ENCODE results near the gene SGPL1. TPM values are rescaled to one million over a fixed set of nuclear protein-coding genes. Genes with fewer than 3 reads are reported as not detected.

Gene SGPL1
- total RNA-seq, 3 donors from 2014 or later: 50.5 to 67.2 (median 55.5) TPM

- no peaks in the 10 kb centered on the region for H3K36me3 ChIP-seq (ENCODE audit: low read depth)
- H3K4me1 ChIP-seq (ENCODE audit: low read depth): no peaks in the 10 kb centered on the region
- intact Hi-C loops (cut with DNase I, micrococcal nuclease): no loop called here
- DNase-seq (no peak), ATAC-seq (no peak)
- no peak overlapping the region for H3K4me3 ChIP-seq
- H3K9me3 ChIP-seq: no peaks in the 10 kb centered on the region
- TF ChIP-seq, protein P1, sequence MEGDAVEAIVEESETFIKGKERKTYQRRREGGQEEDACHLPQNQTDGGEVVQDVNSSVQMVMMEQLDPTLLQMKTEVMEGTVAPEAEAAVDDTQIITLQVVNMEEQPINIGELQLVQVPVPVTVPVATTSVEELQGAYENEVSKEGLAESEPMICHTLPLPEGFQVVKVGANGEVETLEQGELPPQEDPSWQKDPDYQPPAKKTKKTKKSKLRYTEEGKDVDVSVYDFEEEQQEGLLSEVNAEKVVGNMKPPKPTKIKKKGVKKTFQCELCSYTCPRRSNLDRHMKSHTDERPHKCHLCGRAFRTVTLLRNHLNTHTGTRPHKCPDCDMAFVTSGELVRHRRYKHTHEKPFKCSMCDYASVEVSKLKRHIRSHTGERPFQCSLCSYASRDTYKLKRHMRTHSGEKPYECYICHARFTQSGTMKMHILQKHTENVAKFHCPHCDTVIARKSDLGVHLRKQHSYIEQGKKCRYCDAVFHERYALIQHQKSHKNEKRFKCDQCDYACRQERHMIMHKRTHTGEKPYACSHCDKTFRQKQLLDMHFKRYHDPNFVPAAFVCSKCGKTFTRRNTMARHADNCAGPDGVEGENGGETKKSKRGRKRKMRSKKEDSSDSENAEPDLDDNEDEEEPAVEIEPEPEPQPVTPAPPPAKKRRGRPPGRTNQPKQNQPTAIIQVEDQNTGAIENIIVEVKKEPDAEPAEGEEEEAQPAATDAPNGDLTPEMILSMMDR (IDR thresholded peaks at IDR 0.05): no peak
Observed at GRCh38 chr10:70780370-70780760, 35.4 kb upstream of the SGPL1 start.

- H3K4me1 ChIP-seq (ENCODE audit: low read depth): no peaks in the 10 kb centered on the region
- ATAC-seq (no peak), DNase-seq (no peak)
- no peak overlapping the region for H3K4me3 ChIP-seq
- TF ChIP-seq, protein P1 (IDR thresholded peaks at IDR 0.05): no peak
- intact Hi-C loops (cut with DNase I, micrococcal nuclease): no loop called here
- H3K9me3 ChIP-seq: no peaks in the 10 kb centered on the region
- H3K36me3 ChIP-seq (ENCODE audit: low read depth): no peaks in the 10 kb centered on the region
Observed at GRCh38 chr10:70780772-70781171, 35.0 kb upstream of the SGPL1 start.

DNA sequence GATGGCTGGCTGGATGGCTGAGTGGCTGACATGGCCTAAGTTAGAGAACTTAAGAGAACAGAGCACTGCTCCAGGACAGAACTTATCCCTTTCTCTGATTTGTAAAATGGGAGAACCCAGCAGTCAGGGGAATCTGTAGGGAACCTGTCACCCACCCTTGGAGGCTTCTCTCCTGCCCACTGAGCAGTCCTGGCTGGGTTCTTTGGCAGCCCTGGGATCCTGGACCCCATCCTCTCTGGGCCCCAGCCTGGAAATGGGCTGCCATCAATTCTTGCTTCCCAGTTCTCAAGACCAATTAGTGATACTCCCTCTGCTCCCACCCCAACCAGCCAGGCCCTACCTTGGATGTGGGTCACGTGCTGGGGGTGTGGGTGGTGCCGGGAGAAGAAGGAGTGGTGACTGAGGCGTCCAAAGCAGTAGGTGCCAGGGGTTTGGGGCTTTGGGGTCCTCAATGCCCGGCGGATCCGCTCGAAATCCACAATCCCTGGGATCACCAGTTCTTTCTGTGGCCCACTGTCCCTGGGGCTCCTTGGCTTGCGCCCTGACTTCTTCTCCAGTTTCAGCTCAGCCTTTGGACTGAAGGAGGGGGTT, 34.2 kb upstream of the SGPL1 start:
- no peaks in the 10 kb centered on the region for H3K36me3 ChIP-seq (ENCODE audit: low read depth)
- TF ChIP-seq, protein P1 (IDR thresholded peaks at IDR 0.05): no peak
- DNase-seq (no peak), ATAC-seq (no peak)
- no peak overlapping the region for H3K4me3 ChIP-seq
- H3K4me1 ChIP-seq (ENCODE audit: low read depth): no peaks in the 10 kb centered on the region
- intact Hi-C loops (cut with DNase I, micrococcal nuclease): no loop called here
- H3K9me3 ChIP-seq: no peaks in the 10 kb centered on the region

- TF ChIP-seq, protein P1 (IDR thresholded peaks at IDR 0.05): no peak
- intact Hi-C loops (cut with DNase I, micrococcal nuclease): no loop called here
- Histone ChIP-seq H3K36me3 (ENCODE audit: low read depth) (no peaks in the 10 kb centered on the region), H3K4me3 (no peak overlapping the region), H3K4me1 (ENCODE audit: low read depth) (no peaks in the 10 kb centered on the region), H3K9me3 (no peaks in the 10 kb centered on the region)
- DNase-seq: no peak
- ATAC-seq: no peak
Observed at GRCh38 chr10:70782086-70782745, 33.5 kb upstream of the SGPL1 start.

DNA sequence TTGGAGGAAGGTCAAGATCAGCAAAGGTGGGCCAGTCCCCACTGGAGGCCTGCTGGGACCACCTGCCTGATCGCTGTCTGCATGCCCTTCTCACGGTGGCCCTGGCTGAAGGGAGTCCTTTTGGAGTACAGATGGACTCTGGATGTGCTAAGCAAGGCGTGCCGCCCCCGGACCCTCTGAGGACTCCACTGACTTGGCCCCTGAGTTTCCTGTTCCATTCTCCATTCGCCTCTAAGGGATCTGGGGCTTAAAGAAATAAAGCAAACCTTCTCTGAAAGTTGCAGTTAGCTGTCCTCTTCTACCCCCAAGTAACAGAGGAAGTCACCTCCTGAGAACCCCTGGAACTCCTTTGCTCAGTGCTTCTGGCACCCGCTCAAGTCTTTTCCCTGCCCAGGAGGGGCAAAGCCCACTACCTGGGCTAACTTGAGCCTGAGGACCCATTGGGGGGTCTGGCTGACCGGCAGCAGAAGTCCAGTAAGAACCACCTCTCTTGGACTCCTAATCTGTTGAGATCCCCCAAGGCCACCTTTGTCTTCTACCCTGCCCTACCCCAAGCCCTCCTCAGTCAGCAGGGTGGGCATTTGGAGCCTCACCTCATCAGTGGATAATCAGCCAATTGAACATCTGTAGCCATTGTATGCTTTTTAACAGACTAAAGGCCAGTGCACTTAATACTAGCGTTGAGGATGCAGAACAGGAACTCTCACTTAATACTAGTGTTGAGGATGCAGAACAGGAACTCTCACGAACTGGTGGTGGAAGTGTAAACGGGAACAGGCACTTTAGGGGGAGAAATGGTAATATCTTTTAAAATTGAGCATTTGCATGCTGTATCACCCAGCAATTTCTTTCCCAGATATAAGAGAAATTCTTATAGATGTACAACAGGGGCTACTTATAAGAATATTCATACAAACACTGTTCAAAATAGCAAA, 32.7 kb upstream of the SGPL1 start:
- H3K4me1 ChIP-seq (ENCODE audit: low read depth): no peaks in the 10 kb centered on the region
- intact Hi-C loops (cut with DNase I, micrococcal nuclease): no loop called here
- ATAC-seq: no peak
- H3K4me3 ChIP-seq: no peak overlapping the region
- no peaks in the 10 kb centered on the region for H3K9me3 ChIP-seq
- no peaks in the 10 kb centered on the region for H3K36me3 ChIP-seq (ENCODE audit: low read depth)
- TF ChIP-seq, protein P1 (IDR thresholded peaks at IDR 0.05): no peak
- no peak for DNase-seq

All from mucosa of descending colon (tissue), 3 donors.